HEK293 (cell line): ENCODE measurements around the gene KREMEN2.

Experiments used
- CTCF ChIA-PET: fragments of 350-600 bp; formaldehyde crosslinking; extraction: SDS; loops from one replicate; lab custom pipeline; 2021; ENCODE audit warnings: antibody characterized with exemption; lab: Yijun Ruan, JAX
- POLR2A ChIA-PET: fragments of 300-600 bp; formaldehyde crosslinking; extraction: SDS; loops from one replicate; lab custom pipeline; 2020; ENCODE audit warnings: antibody characterized with exemption, inconsistent platforms; lab: Yijun Ruan, JAX
- H3K27ac ChIP-seq: fragments of 200-500 bp; sonication (Bioruptor generic); 2 replicates; pipeline ENCODE4 v1.5.1; 2014; ENCODE audit warnings: low read depth, low read length, control low read depth, inconsistent platforms; ENCODE audit errors: extremely low read depth
- H3K36me3 ChIP-seq, 2 experiments: fragments of 200-500 bp in 1 of 2; sonication (Bioruptor generic) in 1 of 2; 1 replicate in 1 of 2; 2 replicates in 1 of 2; pipeline ENCODE4 v1.5.1; 2014 to 2017; ENCODE audit warnings: inconsistent platforms in 2 of 2, low read length in 2 of 2; ENCODE audit not compliant: control insufficient read depth in 2 of 2, insufficient read depth in 1 of 2
- H3K4me1 ChIP-seq: fragments of 200-500 bp; sonication (Bioruptor generic); 2 replicates; pipeline ENCODE4 v1.5.1; 2014; ENCODE audit warnings: mild to moderate bottlenecking, low read length, inconsistent platforms; ENCODE audit not compliant: control insufficient read depth, insufficient read depth
- H3K4me3 ChIP-seq: 2 replicates; pipeline ENCODE4 v1.5.1; 2011; ENCODE audit warnings: low read depth, mild to moderate bottlenecking, control low read depth, low read length, moderate library complexity
- H3K9me3 ChIP-seq: fragments of 200-500 bp; sonication (Bioruptor generic); 2 replicates; pipeline ENCODE4 v1.5.1; 2014; ENCODE audit warnings: low read depth, low read length, inconsistent platforms; ENCODE audit not compliant: control insufficient read depth, insufficient read depth
- OVOL3 ChIP-seq: fragments of 450-650 bp; formaldehyde crosslinking; IDR thresholded peaks from 2 replicates; pipeline ENCODE4 v1.5.1; 2016; ENCODE audit warnings: missing biosample characterization, missing genetic modification characterization
- SALL2 ChIP-seq: fragments of 450-650 bp; formaldehyde crosslinking; IDR thresholded peaks from 2 replicates; pipeline ENCODE4 v1.5.0; 2017; ENCODE audit warnings: missing biosample characterization, mild to moderate bottlenecking, missing genetic modification characterization, borderline replicate concordance
- TCF7L2 ChIP-seq: IDR thresholded peaks from 2 replicates; pipeline ENCODE4 v1.6.1; 2011; ENCODE audit warnings: low read depth, mild to moderate bottlenecking, inconsistent platforms, low read length, moderate library complexity, borderline replicate concordance
- WT1 ChIP-seq: fragments of 450-650 bp; formaldehyde crosslinking; IDR thresholded peaks from 2 replicates; pipeline ENCODE4 v1.5.1; 2016; ENCODE audit warnings: missing biosample characterization, missing genetic modification characterization
- YY1 ChIP-seq: fragments of 450-650 bp; formaldehyde crosslinking; IDR thresholded peaks from 2 replicates; pipeline ENCODE4 v1.5.1; 2018; ENCODE audit warnings: missing biosample characterization, missing genetic modification characterization
- ZBTB21 ChIP-seq: fragments of 450-650 bp; formaldehyde crosslinking; IDR thresholded peaks from 2 replicates; pipeline ENCODE4 v1.5.1; 2017; ENCODE audit warnings: missing biosample characterization, missing genetic modification characterization
- ZBTB6 ChIP-seq: fragments of 450-650 bp; formaldehyde crosslinking; IDR thresholded peaks from 2 replicates; pipeline ENCODE4 v1.5.1; 2017; ENCODE audit warnings: missing biosample characterization, missing genetic modification characterization
- ZFHX2 ChIP-seq: fragments of 450-650 bp; formaldehyde crosslinking; conservative IDR thresholded peaks from 2 replicates; pipeline ENCODE4 v1.5.1; 2016; ENCODE audit warnings: missing biosample characterization, missing genetic modification characterization
- ZNF335 ChIP-seq: fragments of 450-650 bp; formaldehyde crosslinking; conservative IDR thresholded peaks from 2 replicates; pipeline ENCODE4 v1.5.1; 2016; ENCODE audit warnings: missing biosample characterization, missing genetic modification characterization
- ZNF529 ChIP-seq: fragments of 450-650 bp; formaldehyde crosslinking; IDR thresholded peaks from 2 replicates; pipeline ENCODE4 v1.5.1; 2017; ENCODE audit warnings: missing genetic modification characterization, missing biosample characterization; ENCODE audit not compliant: insufficient replicate concordance
- ZNF555 ChIP-seq: fragments of 450-650 bp; formaldehyde crosslinking; conservative IDR thresholded peaks from 2 replicates; pipeline ENCODE4 v1.5.1; 2017; ENCODE audit warnings: missing biosample characterization, mild to moderate bottlenecking, missing genetic modification characterization, inconsistent platforms
- ZNF76 ChIP-seq: fragments of 450-650 bp; formaldehyde crosslinking; IDR thresholded peaks from 2 replicates; pipeline ENCODE4; 2016; ENCODE audit warnings: low read depth, missing biosample characterization, missing genetic modification characterization, borderline replicate concordance
- TF ChIP-seq, protein P1 (sequence below): fragments of 450-650 bp; formaldehyde crosslinking; IDR thresholded peaks from 2 replicates; pipeline ENCODE4 v1.5.1; 2016; ENCODE audit warnings: missing biosample characterization, missing genetic modification characterization
- TF ChIP-seq, protein P2 (sequence below): fragments of 450-650 bp; formaldehyde crosslinking; IDR thresholded peaks from 2 replicates; pipeline ENCODE4 v1.5.1; 2016; ENCODE audit warnings: missing biosample characterization, missing genetic modification characterization, borderline replicate concordance
- TF ChIP-seq, protein P3 (sequence below): fragments of 450-650 bp; IDR thresholded peaks from 2 replicates; pipeline ENCODE4 v1.5.1; 2018; ENCODE audit warnings: missing biosample characterization, mild to moderate bottlenecking, missing genetic modification characterization

KREMEN2 gene

DNA sequence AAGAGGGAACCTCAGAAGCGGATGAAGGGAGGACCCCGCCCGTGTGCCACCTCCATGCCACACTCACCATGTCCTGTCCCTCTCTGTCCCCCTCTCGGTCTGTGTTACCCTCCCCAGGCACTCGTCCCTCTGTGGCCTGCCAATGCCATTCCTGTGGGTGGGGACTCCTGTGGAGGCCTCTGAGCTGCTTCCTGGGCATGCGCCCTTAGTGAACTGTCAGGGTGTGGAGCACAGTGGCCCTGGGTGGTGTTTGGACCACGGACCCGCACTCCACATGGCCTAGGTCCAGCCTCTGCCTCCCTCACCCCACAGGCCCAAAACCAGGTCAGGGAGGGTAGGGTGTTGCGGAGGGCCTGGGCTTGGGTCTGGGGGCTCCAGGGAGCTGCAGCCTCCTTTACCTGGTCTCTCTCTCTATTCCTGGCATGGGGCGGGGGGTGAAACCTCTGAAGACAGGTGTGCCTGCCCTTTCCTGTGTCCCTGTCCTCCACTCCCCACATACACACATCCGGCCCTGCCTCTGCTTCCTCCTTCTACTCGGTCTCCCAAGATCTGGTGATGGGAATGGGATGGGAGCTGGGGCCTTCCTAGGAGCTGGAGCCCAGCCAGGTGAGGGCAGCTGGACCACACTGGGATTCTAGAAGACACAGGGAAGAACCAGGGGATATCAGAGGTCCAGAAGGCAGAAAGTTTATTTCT is 27.6 kb downstream of the KREMEN2 start:
- Histone ChIP-seq H3K4me3 (no peak overlapping the region), H3K27ac (no peak overlapping the region), H3K36me3 (no peaks in the 10 kb centered on the region), H3K4me1 (no peaks in the 10 kb centered on the region; the same call in 1 of the 2 replicates), H3K9me3 (no peaks in the 10 kb centered on the region)
- ChIA-PET POLR2A (interaction anchor here (1.0 kb wide), 1 partner anchor 115 kb away, joined by 4 read pairs; no protein-coding TSS in a partner anchor), CTCF (interaction anchor here (0.9 to 1.6 kb wide), 3 partner anchors 12 to 40 kb away, joined by 3 to 4 read pairs (median 3); no protein-coding TSS in a partner anchor)
- TF ChIP-seq YY1 (no peak), ZNF555 (no peak), ZBTB6 (no peak), ZBTB21 (tag by site-specific recombination) (no peak), ZNF529 (tag by site-specific recombination) (no peak), WT1 (tag by site-specific recombination) (no peak), ZNF335 (tag by site-specific recombination) (no peak), ZNF76 (no peak), ZFHX2 (no peak)
- TF ChIP-seq, protein P1, sequence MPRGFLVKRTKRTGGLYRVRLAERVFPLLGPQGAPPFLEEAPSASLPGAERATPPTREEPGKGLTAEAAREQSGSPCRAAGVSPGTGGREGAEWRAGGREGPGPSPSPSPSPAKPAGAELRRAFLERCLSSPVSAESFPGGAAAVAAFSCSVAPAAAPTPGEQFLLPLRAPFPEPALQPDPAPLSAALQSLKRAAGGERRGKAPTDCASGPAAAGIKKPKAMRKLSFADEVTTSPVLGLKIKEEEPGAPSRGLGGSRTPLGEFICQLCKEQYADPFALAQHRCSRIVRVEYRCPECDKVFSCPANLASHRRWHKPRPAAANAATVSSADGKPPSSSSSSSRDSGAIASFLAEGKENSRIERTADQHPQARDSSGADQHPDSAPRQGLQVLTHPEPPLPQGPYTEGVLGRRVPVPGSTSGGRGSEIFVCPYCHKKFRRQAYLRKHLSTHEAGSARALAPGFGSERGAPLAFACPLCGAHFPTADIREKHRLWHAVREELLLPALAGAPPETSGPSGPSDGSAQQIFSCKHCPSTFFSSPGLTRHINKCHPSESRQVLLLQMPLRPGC (tag by site-specific recombination), result no peak

DNA sequence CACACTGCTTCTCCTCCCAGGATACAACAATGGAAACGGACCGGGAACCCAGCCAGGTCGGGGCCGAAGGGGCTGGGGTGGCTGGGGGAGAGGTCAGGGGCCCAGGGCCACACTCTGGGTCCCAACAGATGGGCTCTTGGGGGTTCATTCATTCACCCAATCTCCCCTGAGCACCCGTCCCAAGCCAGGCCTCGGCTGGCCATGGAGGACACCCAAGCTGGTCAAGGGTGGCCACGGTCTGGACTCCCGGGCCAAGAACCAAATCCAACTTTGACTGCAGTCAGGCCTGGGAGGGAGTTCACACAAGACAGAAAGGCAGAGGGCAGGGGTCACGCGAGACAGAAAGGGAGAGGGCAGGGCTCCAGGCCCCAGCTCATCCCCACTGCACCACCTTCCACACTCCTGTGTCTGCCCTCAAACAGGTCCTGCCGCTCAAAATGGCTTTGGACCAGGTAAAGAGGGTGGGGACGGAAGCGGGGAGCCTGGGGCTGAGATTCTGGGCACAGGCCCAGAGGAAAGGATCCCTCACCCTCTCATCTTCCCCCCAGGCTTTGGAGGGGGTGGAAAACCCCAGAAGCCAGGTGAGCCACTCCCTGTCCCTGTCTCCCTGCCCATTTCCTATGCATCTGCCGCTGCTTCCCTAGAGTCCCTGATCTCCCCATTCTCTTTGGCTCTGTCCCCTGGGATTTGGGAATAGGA is 28.5 kb downstream of the KREMEN2 start:
- ChIA-PET CTCF (interaction anchor here (0.9 to 1.6 kb wide), 5 partner anchors 11 to 39 kb away, joined by 3 to 5 read pairs (median 3); no protein-coding TSS in a partner anchor), POLR2A (no interaction called here)
- no peaks in the 10 kb centered on the region for H3K36me3 ChIP-seq
- no peak overlapping the region for H3K27ac ChIP-seq
- no peak overlapping the region for H3K4me3 ChIP-seq
- no peak for TF ChIP-seq TCF7L2
- TF ChIP-seq, protein P2, sequence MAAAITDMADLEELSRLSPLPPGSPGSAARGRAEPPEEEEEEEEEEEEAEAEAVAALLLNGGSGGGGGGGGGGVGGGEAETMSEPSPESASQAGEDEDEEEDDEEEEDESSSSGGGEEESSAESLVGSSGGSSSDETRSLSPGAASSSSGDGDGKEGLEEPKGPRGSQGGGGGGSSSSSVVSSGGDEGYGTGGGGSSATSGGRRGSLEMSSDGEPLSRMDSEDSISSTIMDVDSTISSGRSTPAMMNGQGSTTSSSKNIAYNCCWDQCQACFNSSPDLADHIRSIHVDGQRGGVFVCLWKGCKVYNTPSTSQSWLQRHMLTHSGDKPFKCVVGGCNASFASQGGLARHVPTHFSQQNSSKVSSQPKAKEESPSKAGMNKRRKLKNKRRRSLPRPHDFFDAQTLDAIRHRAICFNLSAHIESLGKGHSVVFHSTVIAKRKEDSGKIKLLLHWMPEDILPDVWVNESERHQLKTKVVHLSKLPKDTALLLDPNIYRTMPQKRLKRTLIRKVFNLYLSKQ (tag by site-specific recombination), result no peak
- TF ChIP-seq OVOL3 (tag by site-specific recombination), result no peak
- TF ChIP-seq SALL2 (tag by site-specific recombination), result no peak
- TF ChIP-seq, protein P3, sequence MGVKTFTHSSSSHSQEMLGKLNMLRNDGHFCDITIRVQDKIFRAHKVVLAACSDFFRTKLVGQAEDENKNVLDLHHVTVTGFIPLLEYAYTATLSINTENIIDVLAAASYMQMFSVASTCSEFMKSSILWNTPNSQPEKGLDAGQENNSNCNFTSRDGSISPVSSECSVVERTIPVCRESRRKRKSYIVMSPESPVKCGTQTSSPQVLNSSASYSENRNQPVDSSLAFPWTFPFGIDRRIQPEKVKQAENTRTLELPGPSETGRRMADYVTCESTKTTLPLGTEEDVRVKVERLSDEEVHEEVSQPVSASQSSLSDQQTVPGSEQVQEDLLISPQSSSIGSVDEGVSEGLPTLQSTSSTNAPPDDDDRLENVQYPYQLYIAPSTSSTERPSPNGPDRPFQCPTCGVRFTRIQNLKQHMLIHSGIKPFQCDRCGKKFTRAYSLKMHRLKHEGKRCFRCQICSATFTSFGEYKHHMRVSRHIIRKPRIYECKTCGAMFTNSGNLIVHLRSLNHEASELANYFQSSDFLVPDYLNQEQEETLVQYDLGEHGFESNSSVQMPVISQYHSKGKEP (tag by site-specific recombination), result no peak
- H3K4me1 ChIP-seq, result no peaks in the 10 kb centered on the region; the same call in 1 of the 2 replicates
- no peaks in the 10 kb centered on the region for H3K9me3 ChIP-seq
